Embryonic facial prominence (tissue), 1 donor: Measurements from ENCODE around the gene PTPRF.

Source experiments
- DNase-seq: peaks from one replicate; pipeline ENCODE4 v3.0.0-alpha.2; 2016; ENCODE audit errors: extremely low spot score

The PTPRF gene

DNA sequence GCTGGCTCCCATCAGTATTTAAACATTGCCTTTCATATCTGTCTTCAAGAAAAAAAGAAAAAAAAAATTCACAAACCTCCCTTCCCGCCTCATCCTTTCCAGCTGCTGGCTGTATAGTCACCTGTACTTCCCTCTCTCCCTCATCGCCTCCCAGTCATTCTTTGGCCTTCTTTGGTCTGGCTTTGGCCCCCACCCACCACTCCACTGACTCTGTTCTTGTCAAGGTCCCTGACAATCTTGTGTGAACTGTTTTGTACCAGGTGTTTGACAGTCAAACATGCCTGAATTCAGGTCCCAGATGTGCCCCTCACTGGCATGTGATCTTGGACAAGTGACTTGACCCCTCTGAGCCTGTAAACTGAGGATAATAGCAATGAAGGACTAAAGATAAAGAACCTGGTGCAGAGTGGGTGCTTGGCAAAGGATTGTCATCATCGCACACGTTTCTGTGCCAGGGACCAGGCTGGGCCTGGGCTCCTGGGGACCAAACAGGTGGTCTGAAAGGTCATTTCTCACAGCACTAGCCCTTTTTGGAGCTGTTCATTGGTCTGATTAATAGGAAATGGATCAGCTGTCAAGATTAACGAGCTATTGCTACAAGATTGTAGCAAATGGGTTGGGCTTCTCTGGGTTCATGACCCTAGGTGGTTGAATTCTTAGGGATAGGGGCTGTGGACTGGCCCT lies 21.5 kb downstream of the PTPRF start:
- DNase-seq: no peak

DNA sequence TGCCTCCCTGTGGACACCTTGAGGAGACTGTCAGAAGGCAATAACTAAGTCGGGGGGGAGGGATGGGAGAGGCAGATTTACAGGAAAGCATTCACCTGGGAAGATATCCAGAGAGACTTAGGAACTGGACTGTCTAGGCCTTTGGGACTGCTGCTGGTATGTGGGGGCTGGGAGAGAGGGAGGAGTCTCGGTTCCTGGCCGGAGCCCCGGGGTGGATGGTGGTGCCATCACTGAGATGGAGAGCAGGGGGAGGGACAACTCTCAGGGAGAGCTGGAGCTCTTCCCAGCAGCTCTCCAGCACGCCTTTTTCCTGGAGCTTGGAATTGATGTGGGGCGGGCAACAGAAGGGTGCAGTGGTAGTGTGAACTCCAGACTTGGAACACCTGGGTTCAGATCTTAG lies 22.1 kb downstream of the PTPRF start:
- DNase-seq: no peak

DNA sequence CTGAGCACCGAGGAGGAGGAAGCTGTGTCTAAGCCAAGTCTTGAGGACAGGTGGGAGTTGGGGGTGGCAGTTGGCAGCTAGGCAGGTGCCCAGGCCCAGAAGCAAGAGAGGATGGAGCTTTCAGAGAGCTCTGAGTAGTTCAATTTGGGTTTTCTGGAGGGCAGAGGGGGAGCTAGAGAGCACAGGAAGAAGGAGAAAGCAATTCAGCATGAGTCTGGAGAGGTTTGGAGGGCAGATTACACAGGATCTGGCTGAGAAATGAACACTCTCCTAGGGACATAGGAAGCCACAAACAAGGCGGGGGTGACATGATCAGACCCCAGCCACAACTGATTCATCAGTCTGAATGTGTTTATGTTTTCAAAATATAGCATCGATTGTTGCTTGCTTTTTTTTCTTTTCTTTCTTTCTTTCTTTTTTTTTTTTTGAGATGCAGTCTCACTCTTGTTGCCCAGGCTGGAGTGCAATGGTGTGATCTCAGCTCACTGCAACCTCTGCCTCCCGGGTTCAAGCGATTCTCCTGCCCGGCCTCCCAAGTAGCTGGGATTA lies 23.8 kb downstream of the PTPRF start:
- DNase-seq: no peak

DNA sequence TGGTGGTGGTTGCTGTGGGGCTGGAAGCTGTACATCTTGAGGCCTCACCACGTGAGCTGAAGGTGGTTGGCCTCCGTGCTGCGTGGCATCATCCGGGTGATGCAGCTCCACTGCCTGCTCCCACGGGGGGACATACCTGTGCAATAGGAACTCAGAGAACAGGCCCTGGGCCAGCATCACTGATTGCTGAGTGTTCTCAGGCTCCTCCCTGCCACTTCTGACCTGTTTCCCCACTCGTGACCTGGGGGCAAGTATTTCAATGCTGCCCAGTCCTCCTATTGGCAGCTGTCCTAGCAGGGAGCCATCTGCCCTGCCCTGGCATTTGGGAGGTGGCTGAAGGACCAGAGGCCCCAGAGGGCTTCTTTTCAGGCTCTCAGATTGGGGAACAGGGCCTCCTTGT lies 26.1 kb downstream of the PTPRF start:
- DNase-seq: no peak

DNA sequence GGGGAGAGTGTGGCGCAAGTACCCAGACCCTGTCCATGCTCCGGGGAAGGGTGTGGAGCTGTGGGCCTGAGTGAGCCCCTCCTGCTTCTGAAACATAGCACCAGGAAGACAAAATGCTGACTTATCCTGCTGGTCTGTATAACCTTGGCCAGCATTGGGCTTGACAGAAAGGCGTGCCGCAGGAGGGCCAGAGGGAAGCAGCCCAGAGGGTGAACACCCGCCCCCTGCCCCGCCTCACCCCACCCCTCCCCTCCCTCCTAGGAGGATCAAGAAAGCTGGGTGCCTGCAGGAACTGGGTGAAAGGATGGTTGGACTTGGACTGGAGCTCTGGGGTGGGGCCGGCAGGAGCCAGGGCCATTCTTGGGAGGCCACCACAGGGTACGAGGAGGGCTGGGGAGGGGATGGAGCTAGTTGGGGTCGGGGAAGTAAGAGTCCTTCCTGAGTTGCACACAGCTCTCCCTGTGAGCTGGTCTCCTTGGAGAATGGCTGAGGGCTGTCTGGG lies 27.1 kb downstream of the PTPRF start:
- DNase-seq: no peak

DNA sequence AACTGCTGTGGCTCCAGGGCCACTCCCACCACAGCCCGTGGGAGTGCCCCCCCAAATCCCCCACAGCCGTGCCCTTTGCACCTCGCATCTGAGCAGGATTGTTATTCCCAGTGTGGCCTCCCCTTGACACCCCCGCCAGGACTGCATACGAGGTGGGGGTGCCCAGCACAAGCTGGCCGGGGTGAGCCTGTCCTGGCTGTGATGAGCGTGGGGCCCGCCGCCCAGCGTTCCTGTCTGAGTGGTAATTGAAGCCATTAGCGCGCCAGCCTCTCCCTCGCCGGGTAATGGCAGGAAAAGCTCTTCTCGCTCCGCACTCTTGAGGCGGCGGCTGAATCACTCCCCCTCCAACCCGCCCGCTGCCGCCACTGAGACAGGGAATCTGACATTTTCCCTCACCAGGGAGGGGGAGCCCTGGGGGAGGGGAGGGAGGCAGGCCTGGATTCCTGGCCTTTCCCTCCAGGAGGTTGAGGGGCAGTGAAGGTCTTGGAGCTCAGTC lies 27.7 kb downstream of the PTPRF start:
- no peak for DNase-seq

DNA sequence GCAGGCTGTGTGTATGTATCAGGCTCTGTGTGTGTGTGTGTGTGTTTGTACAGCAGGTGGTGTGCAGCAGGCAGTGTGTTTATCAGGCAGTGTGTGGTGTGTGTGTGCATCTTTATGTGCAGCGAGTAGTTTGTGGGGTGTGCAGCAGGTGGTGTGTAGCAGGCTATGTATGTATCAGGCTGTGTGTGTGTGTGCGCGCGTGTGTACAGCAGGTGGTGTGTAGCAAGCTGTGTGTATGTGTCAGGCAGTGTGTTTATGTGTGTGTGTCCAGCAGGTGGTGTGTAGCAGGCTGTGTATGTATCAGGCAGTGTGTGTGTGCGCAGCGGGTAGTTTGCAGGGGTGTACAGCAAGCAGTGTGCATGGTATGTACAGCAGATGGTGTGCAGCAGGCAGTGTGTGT lies 29.0 kb downstream of the PTPRF start:
- no peak for DNase-seq

DNA sequence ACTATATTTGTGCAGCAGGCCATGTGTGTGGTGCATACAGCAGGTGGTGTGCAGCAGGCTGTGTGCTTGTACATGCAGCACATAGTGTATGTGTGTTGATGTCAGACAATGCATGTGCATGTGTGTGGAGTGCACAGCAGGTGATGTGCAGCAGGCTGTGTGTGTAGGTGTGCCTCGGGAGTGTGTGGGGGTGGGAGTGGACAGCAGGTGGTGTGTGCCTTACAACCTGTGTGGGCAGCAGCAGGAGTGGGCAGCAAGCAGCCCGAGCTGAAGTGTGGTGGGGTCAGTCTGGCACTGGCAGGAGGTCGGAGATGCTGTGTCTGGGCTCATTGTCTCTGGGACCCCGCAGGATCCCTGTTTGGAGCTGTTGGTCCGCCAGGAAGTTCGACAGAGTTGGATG lies 29.6 kb downstream of the PTPRF start:
- DNase-seq: no peak

DNA sequence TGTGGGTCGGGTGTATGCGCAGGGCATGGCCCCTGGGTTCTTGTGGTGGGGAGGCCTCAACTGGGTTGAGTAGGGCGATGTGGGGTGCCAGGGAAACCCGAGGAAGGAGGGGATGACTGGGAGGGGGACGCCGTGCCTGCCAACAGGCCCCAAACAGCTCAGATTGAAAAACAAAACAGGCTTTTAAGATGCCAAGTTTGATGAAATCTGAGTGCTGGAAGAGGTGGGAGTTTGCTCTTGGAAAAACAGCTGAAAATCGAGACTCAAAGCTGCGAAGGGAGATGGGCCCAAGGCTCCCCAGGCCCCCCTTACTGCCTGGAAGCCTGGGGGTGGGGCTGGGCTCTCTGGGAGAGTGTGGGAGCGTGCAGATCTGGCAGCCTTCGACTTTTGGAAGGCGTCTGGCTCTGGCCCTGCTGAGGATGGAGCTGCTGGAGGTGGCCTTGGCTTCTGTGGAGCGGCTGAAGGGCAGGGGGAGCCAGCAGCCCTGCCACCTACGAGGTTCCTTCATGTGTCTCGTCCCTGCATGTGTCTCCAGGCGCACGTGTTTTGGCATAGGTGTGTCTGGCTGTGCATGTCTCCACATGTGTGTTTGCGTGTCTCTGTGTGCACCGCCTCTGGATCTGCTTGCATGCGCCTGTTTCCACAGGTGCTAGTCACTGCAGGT lies 33.3 kb downstream of the PTPRF start:
- DNase-seq: peak; percentile 70

DNA sequence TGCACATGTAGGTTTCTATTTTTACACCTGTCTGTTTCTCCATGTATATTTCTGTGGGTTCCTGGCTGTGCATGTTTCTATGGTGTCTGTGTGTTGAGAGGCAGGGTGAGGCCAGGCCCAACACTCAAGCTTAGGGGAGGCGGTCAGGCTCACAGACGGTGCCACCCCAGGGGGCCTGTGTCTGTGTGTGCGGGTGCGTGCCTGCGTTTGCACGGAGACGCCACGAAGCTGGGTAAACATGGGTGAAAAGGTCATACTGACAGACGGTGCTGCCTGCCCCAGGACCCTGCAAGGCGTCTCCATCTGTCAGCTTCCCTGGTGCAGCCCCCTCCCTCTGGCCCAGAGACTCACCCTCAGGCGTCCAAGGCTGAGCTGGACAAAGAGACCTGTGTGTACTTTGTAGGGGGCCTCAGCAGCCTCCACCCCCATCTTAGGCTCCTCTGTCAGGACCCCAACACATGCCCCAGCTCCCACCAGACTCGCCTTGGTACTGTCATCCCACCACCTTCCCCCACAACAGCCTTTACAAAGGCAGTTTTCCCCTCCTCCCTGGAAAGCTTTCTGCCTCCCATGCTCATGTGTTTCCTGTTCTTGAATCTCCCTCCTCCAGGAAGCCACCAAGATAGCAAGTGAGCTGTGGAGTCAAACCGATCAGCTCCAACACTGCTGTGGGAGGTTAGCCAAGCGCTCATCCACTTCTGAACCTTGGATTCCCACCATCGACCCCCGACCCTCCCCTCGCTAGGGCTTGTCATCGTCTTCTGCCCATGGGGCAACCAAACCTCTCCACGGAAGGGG lies 34.1 kb downstream of the PTPRF start:
- DNase-seq: no peak

DNA sequence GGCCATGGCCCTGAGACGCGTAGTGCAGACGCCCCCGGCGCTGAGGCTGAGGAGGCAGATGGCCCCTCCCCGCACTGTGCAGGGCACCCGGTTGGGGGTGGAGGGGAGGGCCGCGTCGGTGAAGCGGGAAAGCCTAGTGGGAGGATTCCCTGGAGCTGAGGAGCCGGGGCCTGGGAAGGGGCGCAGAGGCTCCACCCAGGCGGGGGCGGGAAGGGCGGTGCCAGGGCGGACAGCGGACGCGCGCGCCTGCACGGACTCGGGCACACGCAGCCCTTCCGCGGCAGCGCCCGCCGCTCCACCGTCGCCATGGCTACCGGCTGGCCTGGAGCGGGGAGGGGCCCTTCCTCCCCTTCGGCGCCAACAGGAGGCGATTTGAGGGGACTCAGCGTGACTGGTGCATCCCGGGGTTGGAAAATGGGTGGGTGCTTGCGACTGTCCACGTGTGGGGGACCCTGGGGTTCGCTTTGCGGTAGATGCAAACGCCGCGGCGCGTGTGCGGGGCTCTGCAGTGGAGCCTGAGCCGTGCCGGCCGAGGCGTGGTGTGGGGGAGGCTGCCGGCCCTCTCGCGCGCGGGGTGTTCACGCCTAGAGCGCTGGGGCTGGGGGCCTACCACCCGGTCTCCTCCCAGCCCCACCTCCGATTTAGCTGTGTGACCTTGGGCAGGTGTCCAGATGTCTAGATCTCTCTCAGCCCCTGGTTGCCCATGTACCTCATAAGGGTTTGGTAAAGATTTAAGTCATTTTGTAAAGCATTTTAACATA lies 35.1 kb downstream of the PTPRF start:
- peak; percentile 45 for DNase-seq

DNA sequence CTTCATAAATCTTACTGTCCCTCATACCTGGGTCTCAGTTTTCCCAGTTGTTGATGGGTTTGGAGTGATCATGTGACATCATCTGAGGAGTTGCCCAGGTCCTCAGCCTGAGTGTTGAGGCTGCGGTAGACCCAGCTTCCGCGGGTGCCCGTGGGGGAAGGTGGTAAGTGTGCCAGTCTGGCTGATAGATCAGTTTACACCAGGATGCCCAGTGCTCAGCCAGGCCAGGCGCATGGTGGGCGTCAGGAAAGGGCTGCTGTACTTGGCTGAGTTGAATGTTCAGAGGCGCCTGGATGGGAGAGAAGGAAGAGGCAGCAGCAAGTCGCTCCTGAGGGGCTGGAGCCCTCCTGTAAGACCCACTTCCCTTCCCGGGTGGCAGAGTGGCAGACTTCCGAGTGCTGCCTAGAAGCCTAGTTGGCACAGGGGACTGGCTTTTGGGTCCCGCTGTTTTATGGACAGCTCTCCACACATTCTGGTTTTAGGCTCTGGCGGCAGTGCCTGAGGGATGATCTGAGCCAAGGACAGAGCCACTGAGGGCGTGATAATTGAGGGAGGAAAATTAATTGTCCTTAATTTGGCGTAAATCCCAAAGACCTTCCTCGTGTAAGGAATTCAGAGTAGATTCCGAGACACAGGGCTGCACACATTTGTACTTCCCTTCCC lies 35.8 kb downstream of the PTPRF start:
- DNase-seq: no peak

DNA sequence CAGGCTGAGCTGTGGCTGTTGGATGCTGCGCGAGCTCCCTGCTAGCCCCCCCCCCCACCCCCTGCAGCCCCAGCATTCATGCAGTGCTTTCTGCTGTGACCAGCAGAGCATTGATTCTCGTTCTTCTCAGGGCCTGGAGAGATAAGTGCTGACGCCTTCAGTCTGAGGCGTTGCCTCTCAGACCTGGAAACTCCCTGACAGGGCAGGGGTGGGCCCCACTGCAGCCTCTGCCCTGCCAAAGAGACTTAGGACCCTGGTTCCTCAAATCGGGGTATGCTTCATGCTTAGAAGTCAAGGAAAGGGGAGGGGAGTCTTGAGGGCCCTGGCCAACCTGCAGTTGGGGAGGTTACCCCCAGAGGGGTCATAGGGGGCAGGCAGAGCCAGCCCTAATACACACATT lies 38.5 kb downstream of the PTPRF start:
- no peak for DNase-seq

DNA sequence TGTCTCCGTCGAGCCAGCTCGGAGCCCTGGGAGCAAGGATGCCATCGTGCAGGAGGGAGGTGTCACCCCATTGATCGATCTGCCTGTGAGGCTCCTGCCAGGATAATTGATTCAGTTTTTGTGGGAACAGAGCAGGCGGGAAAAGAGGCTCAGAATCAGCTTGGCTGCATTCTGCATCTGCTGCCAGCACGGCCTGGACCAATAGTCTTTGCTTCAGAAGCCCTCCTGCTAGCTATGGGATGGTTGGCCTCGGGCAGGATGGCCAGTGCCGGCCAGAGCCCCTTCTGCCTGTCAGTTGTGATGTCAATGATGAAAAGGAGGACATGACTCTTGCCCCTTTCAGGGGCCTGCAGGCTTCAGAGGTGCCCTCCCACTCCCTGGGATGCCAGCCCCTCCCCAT lies 39.6 kb downstream of the PTPRF start:
- DNase-seq: no peak

DNA sequence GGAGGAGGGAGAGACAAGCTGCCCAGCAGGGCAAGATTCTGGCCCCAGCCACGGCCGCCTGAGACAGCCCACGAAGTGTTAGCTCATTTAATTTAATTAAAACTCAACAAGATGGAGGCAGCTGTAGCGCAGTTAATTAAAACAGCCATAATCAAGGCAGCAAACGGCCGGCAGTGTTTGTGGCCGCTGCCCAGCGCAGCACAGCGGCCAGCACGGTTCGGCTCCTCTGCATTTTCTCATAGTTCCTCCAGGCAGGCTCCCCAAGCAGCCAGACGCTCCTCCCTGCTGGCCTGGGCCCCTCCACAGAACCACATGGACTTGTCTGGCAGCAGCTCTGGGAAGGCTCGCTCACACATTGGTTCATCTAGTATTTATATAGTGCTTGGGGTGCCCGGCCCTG lies 40.0 kb downstream of the PTPRF start:
- DNase-seq: no peak

DNA sequence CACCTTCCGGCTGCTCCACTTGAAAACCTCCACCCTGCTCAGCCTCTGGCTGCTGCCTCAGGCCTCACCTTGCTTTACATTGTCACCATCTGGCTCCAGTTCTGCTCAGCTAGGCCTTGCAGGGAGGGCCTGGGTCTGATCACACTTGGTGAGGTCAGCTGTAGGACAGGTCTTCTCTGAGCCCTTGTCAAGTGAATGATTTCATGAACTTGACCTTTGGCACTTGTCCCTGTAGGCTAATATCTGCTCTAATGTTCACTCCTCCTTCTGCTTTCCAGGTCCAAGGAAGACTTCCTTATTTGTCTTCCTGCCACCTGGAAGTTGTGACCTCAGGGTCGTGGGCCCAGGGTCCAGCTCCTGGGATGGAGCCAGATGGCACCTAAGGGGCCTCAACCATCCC lies 41.4 kb downstream of the PTPRF start:
- no peak for DNase-seq

DNA sequence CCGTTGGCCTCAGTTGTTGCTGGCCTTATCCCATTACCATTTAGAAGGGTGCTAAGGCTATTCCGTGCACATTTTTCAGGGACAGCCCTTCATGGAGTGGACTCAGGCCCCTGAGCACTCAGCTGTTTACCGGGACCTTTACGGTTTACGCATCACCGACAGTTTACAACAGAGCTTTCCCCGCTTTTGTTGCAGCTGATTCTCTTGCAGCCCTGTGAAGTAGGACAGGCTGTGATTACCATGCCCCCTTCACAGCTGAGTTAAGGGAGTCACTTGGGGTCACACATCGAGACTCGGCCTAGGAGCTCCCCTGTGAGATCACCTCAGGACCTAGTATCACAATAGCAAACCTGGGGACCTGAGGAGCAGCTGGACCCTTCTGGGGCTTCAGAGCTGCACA lies 41.9 kb downstream of the PTPRF start:
- no peak for DNase-seq

DNA sequence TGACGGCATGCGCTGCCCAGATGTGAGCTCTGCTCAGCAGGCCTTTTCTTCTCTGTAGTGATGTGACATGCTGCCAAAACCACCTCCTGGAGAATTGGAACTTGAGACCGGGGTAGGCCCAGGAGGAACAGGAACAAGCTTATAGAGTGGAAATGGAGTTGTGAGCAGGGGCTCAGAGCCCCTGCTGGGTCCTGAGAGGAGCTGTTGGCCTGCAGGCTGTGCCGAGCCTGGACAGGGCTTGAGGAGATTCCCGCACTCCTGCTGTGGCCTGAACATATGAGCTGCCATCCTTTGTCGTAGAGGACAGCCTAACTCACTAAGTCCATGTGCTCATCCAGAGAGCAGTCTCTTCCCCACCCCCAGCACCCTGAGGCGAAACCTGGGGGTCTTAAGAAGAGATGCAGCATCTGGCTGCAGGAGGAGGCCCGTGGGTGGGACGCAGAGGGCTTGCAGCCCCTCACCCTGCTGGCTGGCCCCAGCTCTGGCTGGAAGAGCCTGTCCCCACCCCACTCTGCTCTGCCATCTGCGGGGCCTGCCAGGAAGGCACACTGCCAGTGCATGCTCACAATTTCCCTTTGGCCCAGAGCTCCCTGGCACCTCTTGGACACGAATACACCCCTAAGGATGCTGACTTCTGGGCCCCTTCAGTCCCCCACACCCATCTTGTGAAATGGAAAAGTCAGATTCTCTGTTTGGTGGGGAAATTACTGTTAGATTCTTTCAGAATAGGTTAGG lies 42.5 kb downstream of the PTPRF start:
- DNase-seq: no peak

DNA sequence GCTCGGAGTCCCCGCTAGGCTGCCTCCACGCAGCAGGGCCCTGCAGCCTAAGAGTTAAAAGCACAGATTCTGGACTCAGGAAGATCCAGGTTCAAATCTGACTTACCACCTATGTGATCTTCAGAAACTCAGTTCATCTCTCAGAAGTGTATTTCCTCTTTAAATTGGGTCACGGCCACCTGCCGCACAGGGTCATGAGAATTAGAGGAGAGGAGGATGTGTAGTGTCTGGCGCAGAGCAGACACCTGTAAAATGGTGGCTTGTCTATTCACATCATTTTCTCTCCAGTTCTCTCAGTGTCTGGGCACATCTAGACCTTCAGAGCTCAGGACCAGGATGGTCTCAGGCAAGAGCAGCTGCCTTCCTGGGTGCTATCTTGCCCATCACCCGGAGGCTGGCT lies 45.8 kb downstream of the PTPRF start:
- no peak for DNase-seq
